Right lobe of liver (tissue), 6 donors: ENCODE results near the gene SLCO4A1. TPM values are rescaled to one million over a fixed set of nuclear protein-coding genes. Genes with fewer than 3 reads are reported as not detected.
A peak's percentile ranks its signal among the peaks of the same experiment; 100 is the strongest.

Source experiments
- ATAC-seq, 4 donors: fragments of 200-7000 bp; cut with Tn5 transposase; one replicate each; pipeline ENCODE4 v1.9.1; 2020; ENCODE audit warnings: mild to moderate bottlenecking in 4 of 4, moderate library complexity in 4 of 4
- DNase-seq, 3 donors: peaks; one replicate each; pipeline ENCODE4 v3.0.0-alpha.2; 2020
- H3K27ac ChIP-seq, 3 donors: fragments of 200-600 bp; one replicate each; pipeline ENCODE4 v1.8.0; 2022
- H3K27me3 ChIP-seq, 2 donors: fragments of 200-600 bp; one replicate each; pipeline ENCODE4 v1.8.0; 2022
- H3K36me3 ChIP-seq, 4 donors: fragments of 200-600 bp; sonication (generic) in 1 of 4; one replicate each; pipeline versions ENCODE4 v1.5.1 to v1.8.0; 2017 to 2022; ENCODE audit warnings: control low read depth in 1 of 4
- H3K4me1 ChIP-seq, 4 donors: fragments of 200-600 bp; sonication (generic) in 1 of 4; one replicate each; pipeline versions ENCODE4 v1.5.1 to v1.8.0; 2017 to 2022; ENCODE audit warnings: control low read depth in 1 of 4
- H3K4me3 ChIP-seq, 3 donors: fragments of 200-600 bp; one replicate each; pipeline ENCODE4 v1.8.0; 2022
- H3K9me3 ChIP-seq, 4 donors: fragments of 200-600 bp; sonication (generic) in 1 of 4; one replicate each; pipeline versions ENCODE4 v1.5.1 to v1.8.0; 2017 to 2022; ENCODE audit warnings: control low read depth in 1 of 4
- POLR2A ChIP-seq: fragments of 450-650 bp; IDR thresholded peaks from one replicate; pipeline ENCODE4 v1.6.1; 2017; ENCODE audit warnings: antibody characterized with exemption, mild to moderate bottlenecking
- WGBS: methylation state at CpG from one replicate; pipeline ENCODE4 v1.1.6; 2018; ENCODE audit warnings: low coverage, low lambda C conversion rate; ENCODE audit not compliant: insufficient coverage; ENCODE audit errors: missing lambda C conversion rate; 5-methylcytosine and 5-hydroxymethylcytosine counted together
- intact Hi-C, 2 donors: fragments of 100-400 bp; cut with DNase I; formaldehyde crosslinking; loops; one replicate each; pipeline versions ENCODE4 v1.11.2 to v1.14.1; 2022
- total RNA-seq, 6 experiments: library from RNA; depleted of rRNA in 2 of 6; stranded (reverse); fragments of >200 nt in 2 of 6; fragmentation: NEBNext Ultra II Directional in 3 of 6; extraction: Animal tissue kit (Norgen Biotek cat#: 25700) in 3 of 6; gene quantifications; one replicate each; pipeline versions ENCODE4 v1.1.0 to v1.2.4, GENCODE V29; 2016 to 2023
- TF ChIP-seq, protein P1 (sequence below), 4 donors: fragments of 200-600 bp in 3 of 4; fragments of 450-650 bp in 1 of 4; IDR thresholded peaks; one replicate each; pipeline versions ENCODE4 v1.5.1 to v1.8.0; 2016 to 2022; ENCODE audit warnings: antibody characterized with exemption in 4 of 4, mild to moderate bottlenecking in 2 of 4
- donor health status: DM: no; HTN: yes; CAD: no.
- donor health status: DM: no; HTN: no; CAD: no.
- donor health status: DM: no; HTN: no; CAD: no.
- donor health status: DM: no; HTN: yes; CAD: no.
- donor health status: DM: no; HTN: yes; CAD: no.

SLCO4A1 gene
- total RNA-seq, 6 experiments from 2014 or later: 0.93 to 8.8 (median 4.3) TPM

GRCh38 chr20:62717933-62718332 is 75.6 kb downstream of the SLCO4A1 start:
- Histone ChIP-seq H3K27me3 (no peaks in the 10 kb centered on the region), H3K36me3 (no peaks in the 10 kb centered on the region), H3K4me3 (no peak overlapping the region), H3K27ac (no peak overlapping the region), H3K9me3 (no peaks in the 10 kb centered on the region), H3K4me1 (no peaks in the 10 kb centered on the region)
- TF ChIP-seq, protein P1, sequence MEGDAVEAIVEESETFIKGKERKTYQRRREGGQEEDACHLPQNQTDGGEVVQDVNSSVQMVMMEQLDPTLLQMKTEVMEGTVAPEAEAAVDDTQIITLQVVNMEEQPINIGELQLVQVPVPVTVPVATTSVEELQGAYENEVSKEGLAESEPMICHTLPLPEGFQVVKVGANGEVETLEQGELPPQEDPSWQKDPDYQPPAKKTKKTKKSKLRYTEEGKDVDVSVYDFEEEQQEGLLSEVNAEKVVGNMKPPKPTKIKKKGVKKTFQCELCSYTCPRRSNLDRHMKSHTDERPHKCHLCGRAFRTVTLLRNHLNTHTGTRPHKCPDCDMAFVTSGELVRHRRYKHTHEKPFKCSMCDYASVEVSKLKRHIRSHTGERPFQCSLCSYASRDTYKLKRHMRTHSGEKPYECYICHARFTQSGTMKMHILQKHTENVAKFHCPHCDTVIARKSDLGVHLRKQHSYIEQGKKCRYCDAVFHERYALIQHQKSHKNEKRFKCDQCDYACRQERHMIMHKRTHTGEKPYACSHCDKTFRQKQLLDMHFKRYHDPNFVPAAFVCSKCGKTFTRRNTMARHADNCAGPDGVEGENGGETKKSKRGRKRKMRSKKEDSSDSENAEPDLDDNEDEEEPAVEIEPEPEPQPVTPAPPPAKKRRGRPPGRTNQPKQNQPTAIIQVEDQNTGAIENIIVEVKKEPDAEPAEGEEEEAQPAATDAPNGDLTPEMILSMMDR (IDR thresholded peaks at IDR 0.05): no peak
- TF ChIP-seq POLR2A: no peak
- 50% methylated on average over 6 of the region's 18 CpGs for WGBS
- intact Hi-C loops: no loop called here
- peak in 1 of 3 donors; percentile 44 for DNase-seq
- ATAC-seq: no peak

- no peaks in the 10 kb centered on the region for H3K27me3 ChIP-seq
- no peaks in the 10 kb centered on the region for H3K36me3 ChIP-seq
- H3K27ac ChIP-seq: no peak overlapping the region
- ATAC-seq (no peak), DNase-seq (peak in 1 of 3 donors; percentile 15)
- intact Hi-C loops: no loop called here
- no peak overlapping the region for H3K4me3 ChIP-seq
- H3K9me3 ChIP-seq: no peaks in the 10 kb centered on the region
- TF ChIP-seq, protein P1 (IDR thresholded peaks at IDR 0.05): no peak
- no peak for TF ChIP-seq POLR2A
- 62% methylated on average over 5 of the region's 12 CpGs for WGBS
- H3K4me1 ChIP-seq: no peaks in the 10 kb centered on the region
These were observed 76.2 kb downstream of the SLCO4A1 start for GRCh38 chr20:62718546-62718945.

GRCh38 chr20:62719250-62719935 is 77.1 kb downstream of the SLCO4A1 start:
- no peak for ATAC-seq
- Histone ChIP-seq H3K36me3 (no peaks in the 10 kb centered on the region), H3K27ac (no peak overlapping the region), H3K9me3 (no peaks in the 10 kb centered on the region), H3K27me3 (no peaks in the 10 kb centered on the region), H3K4me3 (no peak overlapping the region), H3K4me1 (no peaks in the 10 kb centered on the region)
- intact Hi-C loops: no loop called here
- peak in 1 of 3 donors; percentile 5 for DNase-seq
- 66% methylated on average over 12 of the region's 12 CpGs for WGBS
- TF ChIP-seq, protein P1 (IDR thresholded peaks at IDR 0.05): no peak
- no peak for TF ChIP-seq POLR2A

Other genes with a start within 250 kb of the SLCO4A1 start
- 1 to 10 TPM; 1.4 to 2.9 (median 2.5) TPM for gene CABLES2, start 235.2 kb upstream of the SLCO4A1 start, total RNA-seq
- gene RBBP8NL, start 215.0 kb upstream of the SLCO4A1 start, total RNA-seq: not detected
- gene GATA5, start 166.5 kb upstream of the SLCO4A1 start, total RNA-seq: under 1 TPM; 0.12 to 0.56 (median 0.26) TPM
- gene NTSR1, start 66.3 kb downstream of the SLCO4A1 start, total RNA-seq: under 1 TPM in 4 of 6 experiments, not detected in 2; 0.04 to 0.74 (median 0.09) TPM
- 1 to 10 TPM; 3.3 to 8.0 (median 5.3) TPM for gene MRGBP, start 154.0 kb downstream of the SLCO4A1 start, total RNA-seq
- 10 to 100 TPM; 40.7 to 48.1 (median 47.0) TPM for gene OGFR, start 162.3 kb downstream of the SLCO4A1 start, total RNA-seq
- 1 to 10 TPM; 1.5 to 7.6 (median 3.5) TPM for gene COL9A3, start 174.5 kb downstream of the SLCO4A1 start, total RNA-seq
- gene TCFL5, start 219.3 kb downstream of the SLCO4A1 start, total RNA-seq: 1 to 10 TPM; 2.9 to 5.1 (median 3.9) TPM